Thymus (tissue), 11 donors: ENCODE results near the gene CFAP90. TPM values are rescaled to one million over a fixed set of nuclear protein-coding genes. Genes with fewer than 3 reads are reported as not detected.

ENCODE experiments used
- DNase-seq, 9 donors: peaks; one replicate each; pipeline ENCODE4 v3.0.0-alpha.2; 2013; ENCODE audit warnings: low spot score in 9 of 9, low read depth in 6 of 9, missing footprints in 1 of 9
- H3K27ac ChIP-seq, 2 donors: one replicate each; pipeline ENCODE4 v1.5.1; 2013; ENCODE audit warnings: control low read depth in 1 of 2, low read depth in 1 of 2, low read length in 1 of 2, mild to moderate bottlenecking in 1 of 2, moderate library complexity in 1 of 2
- H3K27me3 ChIP-seq, 2 donors: one replicate each; pipeline ENCODE4 v1.5.1; 2013; ENCODE audit warnings: low read length in 1 of 2; ENCODE audit not compliant: control insufficient read depth in 2 of 2, insufficient read depth in 1 of 2
- H3K36me3 ChIP-seq, 2 donors: one replicate each; pipeline ENCODE4 v1.5.1; 2013; ENCODE audit warnings: low read length in 1 of 2, mild to moderate bottlenecking in 1 of 2, moderate library complexity in 1 of 2; ENCODE audit not compliant: control insufficient read depth in 2 of 2, insufficient read depth in 2 of 2
- H3K4me1 ChIP-seq, 2 donors: one replicate each; pipeline ENCODE4 v1.5.1; 2013; ENCODE audit warnings: low read length in 2 of 2; ENCODE audit not compliant: control insufficient read depth in 2 of 2, insufficient read depth in 2 of 2
- H3K4me3 ChIP-seq, 2 donors: one replicate each; pipeline ENCODE4 v1.5.1; 2013; ENCODE audit warnings: low read length in 2 of 2, control low read depth in 1 of 2, mild to moderate bottlenecking in 1 of 2
- H3K9me3 ChIP-seq, 2 donors: one replicate each; pipeline ENCODE4 v1.5.1; 2013; ENCODE audit warnings: low read length in 1 of 2, mild to moderate bottlenecking in 1 of 2; ENCODE audit not compliant: control insufficient read depth in 2 of 2, insufficient read depth in 1 of 2
- WGBS: extraction: QIAGEN DNeasy Blood & Tissue Kit; methylation state at CpG from one replicate; pipeline ENCODE4 v1.1.7; 2013; 5-methylcytosine and 5-hydroxymethylcytosine counted together
- polyA plus RNA-seq: library from polyadenylated mRNA; stranded (reverse); fragments of 200-250 nt; gene quantifications from one replicate; pipeline ENCODE4 v1.2.3, GENCODE V29; 2013
- total RNA-seq: library from RNA; stranded (reverse); fragments of 120-200 nt; gene quantifications from one replicate; pipeline ENCODE4 v1.2.4, GENCODE V29; 2013
- donor health status: healthy.

CFAP90 gene
- total and polyA plus RNA-seq, 2 donors: 0.76 to 1.2 TPM

GRCh38 chr5:7871653-7872052 is 20.7 kb upstream of the CFAP90 start:
- Histone ChIP-seq H3K27ac (no peak overlapping the region), H3K4me1 (peaks cover 3 to 14% of the 10 kb centered on the region in 2 donors)

GRCh38 chr5:7869474-7870136 is 18.7 kb upstream of the CFAP90 start:
- peak in 2 of 9 donors; percentile 23 to 35 for DNase-seq
- H3K4me3 ChIP-seq: peak overlapping the region; percentile 87 to 88
- no peaks in the 10 kb centered on the region for H3K9me3 ChIP-seq
- H3K36me3 ChIP-seq: peaks cover 0 to 18% of the 10 kb centered on the region in 2 donors
- peaks cover 3 to 14% of the 10 kb centered on the region in 2 donors for H3K4me1 ChIP-seq
- peak overlapping the region; percentile 24 to 74 for H3K27ac ChIP-seq
- H3K27me3 ChIP-seq: no peaks in the 10 kb centered on the region
- 2% methylated on average over 41 of the region's 41 CpGs for WGBS

More at GRCh38 chr5:7871653-7872052, 20.7 kb upstream of the CFAP90 start:
- Histone ChIP-seq H3K36me3 (peaks cover 6 to 31% of the 10 kb centered on the region in 2 donors), H3K27me3 (no peaks in the 10 kb centered on the region), H3K4me3 (no peak overlapping the region), H3K9me3 (no peaks in the 10 kb centered on the region)
- WGBS: 97% methylated on average over 2 of the region's 2 CpGs
- no peak for DNase-seq

- H3K27me3 ChIP-seq: no peaks in the 10 kb centered on the region
- peaks cover 0 to 15% of the 10 kb centered on the region in 2 donors for H3K36me3 ChIP-seq
- peak within 1 kb of the TSS; percentile 87 to 88 for H3K4me3 ChIP-seq
- peak within 1 kb of the TSS; percentile 24 to 74 for H3K27ac ChIP-seq
- no peaks in the 10 kb centered on the region for H3K9me3 ChIP-seq
- WGBS: under 1% methylated on average over 83 of the region's 83 CpGs
- peaks cover 3 to 14% of the 10 kb centered on the region in 2 donors for H3K4me1 ChIP-seq
- peak; percentile 77 to 96 (median 91) for DNase-seq
These were observed 18.0 kb upstream of the CFAP90 start, which contains the start of the genes FASTKD3 and MTRR for GRCh38 chr5:7868773-7869473. TSS of gene FASTKD3 (minus strand) at chr5:7869031. CDS start at chr5:7868083, 948 bp downstream. TSS of gene MTRR (plus strand) at chr5:7869148. CDS start at chr5:7870795, 1,647 bp downstream.

- no peaks in the 10 kb centered on the region for H3K27me3 ChIP-seq
- peaks cover 0 to 13% of the 10 kb centered on the region in 2 donors for H3K36me3 ChIP-seq
- no peak for DNase-seq
- H3K9me3 ChIP-seq: no peaks in the 10 kb centered on the region
- peak overlapping the region; percentile 87 to 88 for H3K4me3 ChIP-seq
- H3K4me1 ChIP-seq: peaks cover 3 to 14% of the 10 kb centered on the region in 2 donors
- H3K27ac ChIP-seq: peak overlapping the region in 1 of 2 donors; percentile 2
- WGBS: 0% methylated on average over 8 of the region's 8 CpGs
These were observed 17.5 kb upstream of the CFAP90 start for GRCh38 chr5:7868427-7868772.

- H3K9me3 ChIP-seq: no peaks in the 10 kb centered on the region
These were observed 16.3 kb upstream of the CFAP90 start for GRCh38 chr5:7867260-7867659.

GRCh38 chr5:7866196-7866595 is 15.3 kb upstream of the CFAP90 start:
- Histone ChIP-seq H3K4me3 (no peak overlapping the region), H3K27me3 (no peaks in the 10 kb centered on the region), H3K36me3 (peaks cover 4 to 11% of the 10 kb centered on the region in 2 donors), H3K4me1 (peaks cover 3 to 14% of the 10 kb centered on the region in 2 donors), H3K27ac (no peak overlapping the region), H3K9me3 (no peaks in the 10 kb centered on the region)
- DNase-seq: no peak
- 95% methylated on average over 2 of the region's 2 CpGs for WGBS

More at GRCh38 chr5:7867260-7867659, 16.3 kb upstream of the CFAP90 start:
- H3K27ac ChIP-seq: no peak overlapping the region
- no peak overlapping the region for H3K4me3 ChIP-seq
- H3K36me3 ChIP-seq: peaks cover 0 to 9% of the 10 kb centered on the region in 2 donors
- WGBS: 91% methylated on average over 3 of the region's 3 CpGs
- no peaks in the 10 kb centered on the region for H3K27me3 ChIP-seq
- peaks cover 3 to 14% of the 10 kb centered on the region in 2 donors for H3K4me1 ChIP-seq
- DNase-seq: no peak

GRCh38 chr5:7857926-7858632 is 7.1 kb upstream of the CFAP90 start:
- DNase-seq: peak in 1 of 9 donors; percentile 10
- Histone ChIP-seq H3K9me3 (peaks cover 1 to 4% of the 10 kb centered on the region in 2 donors), H3K27me3 (peaks cover 0 to 3% of the 10 kb centered on the region in 2 donors), H3K36me3 (peaks cover 19 to 21% of the 10 kb centered on the region in 2 donors), H3K27ac (peak overlapping the region in 1 of 2 donors; percentile 42), H3K4me1 (peaks cover 0 to 5% of the 10 kb centered on the region in 2 donors), H3K4me3 (no peak overlapping the region)
- WGBS: 65% methylated on average over 9 of the region's 9 CpGs

- peaks cover 19 to 21% of the 10 kb centered on the region in 2 donors for H3K36me3 ChIP-seq
- H3K27ac ChIP-seq: no peak overlapping the region
- WGBS: 93% methylated on average over 5 of the region's 5 CpGs
These were observed 6.4 kb upstream of the CFAP90 start for GRCh38 chr5:7857361-7857760.

More at GRCh38 chr5:7857361-7857760, 6.4 kb upstream of the CFAP90 start:
- Histone ChIP-seq H3K9me3 (peaks cover 1 to 4% of the 10 kb centered on the region in 2 donors), H3K4me3 (no peak overlapping the region), H3K27me3 (peaks cover 0 to 5% of the 10 kb centered on the region in 2 donors), H3K4me1 (peaks cover 0 to 5% of the 10 kb centered on the region in 2 donors)
- DNase-seq: no peak
